HepG2 (cell line): Measurements from ENCODE around the gene ERFL. TPM values are rescaled to one million over a fixed set of nuclear protein-coding genes. Genes with fewer than 3 reads are reported as not detected.

Experiments
- ATF6 ChIP-seq: sonication (generic); formaldehyde crosslinking; conservative IDR thresholded peaks from 2 replicates; pipeline ENCODE4 v1.4.0; 2020; ENCODE audit warnings: missing genetic modification reagents
- CAMTA2 ChIP-seq: sonication (generic); formaldehyde crosslinking; IDR thresholded peaks from 2 replicates; pipeline ENCODE4 v1.4.0; 2020; ENCODE audit warnings: mild to moderate bottlenecking, missing genetic modification reagents, borderline replicate concordance
- REST ChIP-seq, 2 experiments: IDR thresholded peaks; 2 replicates each; pipeline ENCODE4 v1.6.1; 2011 to 2012; ENCODE audit warnings: low read length in 2 of 2, borderline replicate concordance in 1 of 2, low read depth in 1 of 2, mild to moderate bottlenecking in 1 of 2, moderate library complexity in 1 of 2
- RFXAP ChIP-seq: sonication (generic); formaldehyde crosslinking; IDR thresholded peaks from 2 replicates; pipeline ENCODE4 v1.4.0; 2020; ENCODE audit warnings: missing genetic modification reagents, borderline replicate concordance
- RORA ChIP-seq: sonication (generic); formaldehyde crosslinking; IDR thresholded peaks from 2 replicates; pipeline ENCODE4 v1.5.0; 2020; ENCODE audit warnings: mild to moderate bottlenecking, missing genetic modification reagents, moderate library complexity
- SMAD1 ChIP-seq: sonication (generic); formaldehyde crosslinking; IDR thresholded peaks from 2 replicates; pipeline ENCODE4 v1.4.0; 2020; ENCODE audit warnings: missing genetic modification reagents, low read depth, mild to moderate bottlenecking, borderline replicate concordance
- SOX6 ChIP-seq, 2 experiments: fragments of 450-650 bp in 1 of 2; sonication (generic) in 1 of 2; formaldehyde crosslinking in 1 of 2; IDR thresholded peaks; 2 replicates each; pipeline versions ENCODE4 v1.4.0 to v1.6.1; 2017 to 2020; ENCODE audit warnings: antibody characterized with exemption in 1 of 2, mild to moderate bottlenecking in 1 of 2, missing genetic modification reagents in 1 of 2
- STAT5B ChIP-seq: sonication (generic); formaldehyde crosslinking; IDR thresholded peaks from 2 replicates; pipeline ENCODE4 v1.4.0; 2020; ENCODE audit warnings: missing genetic modification reagents
- THAP7 ChIP-seq: sonication (generic); formaldehyde crosslinking; IDR thresholded peaks from 2 replicates; pipeline ENCODE4 v1.8.1; 2023; ENCODE audit warnings: mild to moderate bottlenecking, missing genetic modification reagents
- TRAFD1 ChIP-seq: sonication (generic); formaldehyde crosslinking; IDR thresholded peaks from 2 replicates; pipeline ENCODE4 v1.5.1; 2020; ENCODE audit warnings: missing genetic modification reagents, mild to moderate bottlenecking, borderline replicate concordance
- U2AF2 ChIP-seq: fragments of 200-400 bp; formaldehyde crosslinking; IDR thresholded peaks from 2 replicates; pipeline ENCODE4 v1.6.1; 2017; ENCODE audit warnings: low read depth, mild to moderate bottlenecking, low read length
- YEATS4 ChIP-seq: sonication (generic); formaldehyde crosslinking; IDR thresholded peaks from 2 replicates; pipeline ENCODE4 v1.4.0; 2020; ENCODE audit warnings: missing genetic modification reagents, borderline replicate concordance
- ZBTB7B ChIP-seq: sonication (generic); formaldehyde crosslinking; IDR thresholded peaks from 2 replicates; pipeline ENCODE4 v1.4.0; 2020; ENCODE audit warnings: missing genetic modification reagents
- ZNF12 ChIP-seq: sonication (generic); formaldehyde crosslinking; IDR thresholded peaks from 2 replicates; pipeline ENCODE4 v1.5.0; 2020; ENCODE audit warnings: missing genetic modification reagents
- ZNF24 ChIP-seq: fragments of 450-650 bp; IDR thresholded peaks from 2 replicates; pipeline ENCODE4 v1.6.1; 2017; ENCODE audit warnings: antibody characterized with exemption, mild to moderate bottlenecking
- ZNF30 ChIP-seq: sonication (generic); formaldehyde crosslinking; IDR thresholded peaks from 2 replicates; pipeline ENCODE4 v1.5.0; 2020; ENCODE audit warnings: mild to moderate bottlenecking, missing genetic modification reagents
- ZNF441 ChIP-seq: sonication (generic); formaldehyde crosslinking; IDR thresholded peaks from 2 replicates; pipeline ENCODE4 v1.7.0; 2021; ENCODE audit warnings: missing genetic modification reagents, borderline replicate concordance
- ZNF580 ChIP-seq: IDR thresholded peaks from 2 replicates; pipeline ENCODE4 v1.6.1; 2016; ENCODE audit warnings: low read depth, borderline replicate concordance
- ZNF607 ChIP-seq: sonication (generic); formaldehyde crosslinking; IDR thresholded peaks from 2 replicates; pipeline ENCODE4 v1.5.1; 2020; ENCODE audit warnings: missing genetic modification reagents, mild to moderate bottlenecking, borderline replicate concordance
- ZNF615 ChIP-seq: sonication (generic); formaldehyde crosslinking; IDR thresholded peaks from 2 replicates; pipeline ENCODE4 v1.5.0; 2020; ENCODE audit warnings: mild to moderate bottlenecking, missing genetic modification reagents, borderline replicate concordance
- ZNF850 ChIP-seq: sonication (generic); formaldehyde crosslinking; conservative IDR thresholded peaks from 2 replicates; pipeline ENCODE4 v1.9.0; 2021; ENCODE audit warnings: mild to moderate bottlenecking, missing genetic modification reagents
- polyA plus RNA-seq, 8 experiments: library from polyadenylated mRNA; depleted of rRNA in 3 of 8; stranded (reverse) in 7 of 8; unstranded in 1 of 8; fragments of >200 nt; fragmentation: Illumina TruSeq in 4 of 8; extraction: Trizol in 4 of 8; gene quantifications; 2 replicates each; pipeline versions ENCODE4 v1.2.1 to v1.2.3, GENCODE V29; 2011 to 2016; ENCODE audit warnings: low read depth in 4 of 8, missing spikeins in 1 of 8, mixed read lengths in 1 of 8; ENCODE audit not compliant: insufficient read depth in 1 of 8
- total RNA-seq, 5 experiments: library from RNA; depleted of rRNA; stranded (reverse); fragments of >200 nt; fragmentation: Illumina TruSeq; extraction: Trizol; gene quantifications; 2 replicates each; pipeline ENCODE4 v1.2.3, GENCODE V29; 2016; ENCODE audit warnings: low read depth in 1 of 5

The ERFL gene
- total and polyA plus RNA-seq, 2 of the 13 experiments (the other 11 are each of a cell fraction or from before 2014, with no cell fraction given) = not detected

- TF ChIP-seq ATF6 (CRISPR knock-in tag) (no peak), THAP7 (CRISPR knock-in tag) (no peak), YEATS4 (CRISPR knock-in tag) (peak; percentile 6; the same call in 1 of the 2 replicates), RFXAP (CRISPR knock-in tag) (0 out of 2 replicates have a peak, but pooled peaks have one; percentile 17), TRAFD1 (CRISPR knock-in tag) (no peak), CAMTA2 (CRISPR knock-in tag) (no peak), SMAD1 (CRISPR knock-in tag) (no peak; the same call in 1 of the 2 replicates), REST (IDR thresholded peaks at IDR 0.05; ENCODE audit: borderline replicate concordance in 1 of 2, low read depth in 1 of 2, low read length in 2 of 2) (no peak), ZNF441 (CRISPR knock-in tag) (no peak), RORA (CRISPR knock-in tag) (no peak), ZNF12 (CRISPR knock-in tag) (0 out of 2 replicates have a peak, but pooled peaks have one; percentile 35), ZBTB7B (no peak), ZNF850 (CRISPR knock-in tag) (no peak), ZNF24 (no peak), ZNF615 (no peak), ZNF607 (no peak; the same call in 1 of the 2 replicates), ZNF580 (CRISPR knock-in tag) (no peak; the same call in 1 of the 2 replicates), STAT5B (CRISPR knock-in tag) (no peak), U2AF2 (no peak), ZNF30 (no peak), SOX6 (IDR thresholded peaks at IDR 0.05) (no peak), SOX6 (CRISPR knock-in tag; IDR thresholded peaks at IDR 0.05) (no peak)
Observed at GRCh38 chr19:41958367-41959055, 30.3 kb upstream of the ERFL start (continued).
